HG03521 (cell line): ENCODE results near the gene DOK7.

Experiments used
- ATAC-seq: cut with Tn5 transposase; IDR thresholded peaks from one replicate; pipeline ENCODE4 v1.9.1; 2021; ENCODE audit warnings: mild to moderate bottlenecking, moderate library complexity; ENCODE audit not compliant: unreplicated experiment

DOK7 gene

GRCh38 chr4:3462321-3462789 is 751 bp upstream of the DOK7 start:
- ATAC-seq, result no peak

GRCh38 chr4:3463556-3464348 is 646 bp downstream of the DOK7 start:
- no peak for ATAC-seq

DNA sequence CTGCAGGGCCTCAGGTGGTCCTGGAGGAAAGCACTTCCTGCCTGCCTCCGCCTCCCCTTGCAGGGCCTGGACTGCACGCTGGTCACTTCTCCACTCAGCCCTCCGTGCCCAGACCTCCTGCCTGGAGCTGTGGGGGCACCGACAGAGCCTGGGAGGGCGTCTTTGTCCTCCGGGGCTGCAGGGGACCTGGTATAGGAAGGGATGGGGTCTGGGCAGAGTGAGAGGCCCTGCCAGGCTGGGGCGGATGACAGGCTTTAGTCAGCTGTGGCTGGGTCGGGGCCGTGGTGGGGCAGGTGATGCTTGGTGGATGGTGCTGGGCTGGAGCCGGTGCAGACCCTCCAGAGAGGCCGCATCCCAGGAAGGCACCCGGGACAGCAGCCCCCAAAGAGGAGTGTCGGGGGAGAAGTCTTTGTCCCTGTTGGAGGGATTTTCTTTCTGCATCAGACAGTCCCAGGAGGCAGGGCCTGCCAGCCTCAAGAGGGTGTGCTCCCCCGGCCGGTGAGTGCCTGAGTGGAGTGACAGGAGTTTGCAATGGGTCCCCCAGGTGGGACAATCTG is 1.3 kb downstream of the DOK7 start:
- no peak for ATAC-seq

- ATAC-seq, result no peak
Measured at GRCh38 chr4:3464911-3465697, 2.0 kb downstream of the DOK7 start.

DNA sequence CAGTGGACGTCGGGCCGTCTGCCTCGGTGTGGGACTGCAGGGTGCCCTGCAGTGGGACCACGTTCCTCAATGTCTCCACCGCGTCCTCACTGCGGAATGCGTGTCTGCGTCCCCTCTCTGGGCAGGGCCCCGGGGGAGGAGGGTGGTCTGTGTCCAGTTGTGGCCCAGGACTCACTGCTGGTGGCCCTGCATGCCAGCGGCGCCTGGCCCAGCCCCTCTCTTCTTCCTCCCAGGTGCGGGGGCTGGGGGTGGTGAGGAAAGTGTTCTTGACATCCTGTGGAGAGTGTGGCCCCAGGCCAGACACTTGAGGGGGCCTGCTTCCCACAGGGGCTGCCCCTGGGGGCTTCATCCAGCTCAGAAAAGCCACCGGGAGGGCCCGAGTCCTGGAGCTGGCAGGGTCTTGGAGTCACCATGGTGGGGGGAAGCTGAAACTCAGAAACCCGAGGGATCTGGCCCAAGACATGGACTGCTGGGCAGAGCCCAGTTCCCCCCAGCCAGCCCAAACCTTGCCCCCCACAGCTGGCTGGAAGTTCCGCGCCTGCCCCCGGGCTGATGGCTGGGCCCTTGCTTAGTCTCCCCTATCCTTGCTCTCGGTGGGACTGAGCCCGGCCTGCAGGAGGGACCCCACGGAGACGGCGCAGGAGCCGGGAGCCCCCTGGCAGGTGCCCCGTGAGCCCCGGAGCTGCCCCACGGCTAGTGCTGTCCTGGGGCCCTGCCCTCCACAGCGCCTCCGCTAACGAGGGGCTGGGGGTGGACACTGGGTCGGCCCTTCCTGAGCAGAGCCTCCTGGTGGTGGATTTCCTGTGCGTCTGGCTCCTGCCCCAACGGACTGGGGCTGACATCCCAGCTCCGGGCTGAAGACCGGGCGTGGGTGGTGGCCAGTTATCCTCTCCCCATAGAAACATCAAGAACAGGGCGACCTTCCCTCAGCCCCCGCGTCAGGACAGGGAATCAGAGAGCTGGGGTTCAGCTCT is 2.9 kb downstream of the DOK7 start:
- no peak for ATAC-seq

DNA sequence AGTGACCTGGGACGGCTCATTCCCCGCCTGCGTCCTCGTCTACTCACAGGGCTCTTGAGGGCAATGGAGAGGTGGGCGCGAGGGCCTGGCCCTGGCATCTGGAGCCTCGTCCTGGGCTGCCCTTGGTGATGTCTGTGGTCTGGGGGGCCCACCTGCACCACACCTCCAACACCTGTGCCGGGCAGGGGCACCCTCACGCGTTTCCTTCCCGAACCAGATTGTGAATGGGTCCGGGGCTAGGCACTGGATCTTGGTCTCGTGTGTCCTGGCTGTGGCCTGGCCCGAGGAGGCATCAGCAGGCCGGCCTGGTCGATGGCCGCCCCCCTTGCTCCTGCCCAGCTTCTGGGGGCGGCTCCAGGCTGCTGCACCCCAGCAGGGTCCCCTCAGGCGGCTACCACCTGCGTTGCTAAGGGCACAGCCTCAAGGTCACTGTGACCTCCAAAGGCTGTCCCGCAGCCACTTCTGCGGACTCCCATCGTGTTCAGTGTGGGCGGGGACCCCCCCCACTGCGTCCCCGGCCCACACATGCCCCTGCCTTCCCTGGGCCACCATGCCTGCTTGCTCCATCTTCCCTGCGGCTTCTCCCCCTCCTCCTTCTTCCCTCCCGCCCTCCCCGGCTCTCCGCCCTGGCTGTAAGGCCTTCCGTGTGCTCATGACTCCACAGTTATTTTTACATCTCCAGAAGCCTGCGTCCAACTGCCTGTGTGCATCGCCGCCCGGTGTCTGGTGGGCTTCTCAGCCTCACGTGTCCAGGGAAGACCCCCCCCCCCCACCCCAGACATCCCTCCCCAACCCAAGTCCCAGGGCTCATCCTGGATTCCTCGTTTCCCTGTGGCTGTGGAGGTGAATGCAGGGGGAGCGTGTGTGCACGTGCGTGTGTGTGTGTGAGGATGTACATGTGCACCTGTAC is 3.8 kb downstream of the DOK7 start:
- ATAC-seq, result no peak

- no peak for ATAC-seq
Measured at GRCh38 chr4:3467601-3468031, 4.5 kb downstream of the DOK7 start.

DNA sequence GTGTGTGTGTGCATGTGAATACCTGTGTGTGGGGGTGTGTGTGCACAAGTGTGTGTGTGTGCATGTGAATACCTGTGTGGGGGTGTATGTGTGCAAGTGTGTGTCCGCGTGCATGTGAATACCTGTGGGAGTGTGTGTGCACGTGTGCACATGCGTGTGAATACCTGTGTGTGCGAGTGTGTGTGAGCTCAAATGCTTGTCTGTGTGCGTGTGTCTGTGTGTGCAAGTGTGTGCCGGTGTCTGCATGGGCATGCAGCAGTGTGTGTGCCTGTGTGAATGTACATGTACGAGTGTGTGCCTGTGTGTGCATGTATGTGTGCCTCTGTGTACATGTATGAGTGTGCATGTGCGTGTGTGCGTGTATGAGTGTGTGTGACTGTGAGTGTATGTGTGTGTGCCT is 5.0 kb downstream of the DOK7 start:
- ATAC-seq, result no peak

GRCh38 chr4:3468804-3469203 is 5.7 kb downstream of the DOK7 start:
- ATAC-seq, result no peak

DNA sequence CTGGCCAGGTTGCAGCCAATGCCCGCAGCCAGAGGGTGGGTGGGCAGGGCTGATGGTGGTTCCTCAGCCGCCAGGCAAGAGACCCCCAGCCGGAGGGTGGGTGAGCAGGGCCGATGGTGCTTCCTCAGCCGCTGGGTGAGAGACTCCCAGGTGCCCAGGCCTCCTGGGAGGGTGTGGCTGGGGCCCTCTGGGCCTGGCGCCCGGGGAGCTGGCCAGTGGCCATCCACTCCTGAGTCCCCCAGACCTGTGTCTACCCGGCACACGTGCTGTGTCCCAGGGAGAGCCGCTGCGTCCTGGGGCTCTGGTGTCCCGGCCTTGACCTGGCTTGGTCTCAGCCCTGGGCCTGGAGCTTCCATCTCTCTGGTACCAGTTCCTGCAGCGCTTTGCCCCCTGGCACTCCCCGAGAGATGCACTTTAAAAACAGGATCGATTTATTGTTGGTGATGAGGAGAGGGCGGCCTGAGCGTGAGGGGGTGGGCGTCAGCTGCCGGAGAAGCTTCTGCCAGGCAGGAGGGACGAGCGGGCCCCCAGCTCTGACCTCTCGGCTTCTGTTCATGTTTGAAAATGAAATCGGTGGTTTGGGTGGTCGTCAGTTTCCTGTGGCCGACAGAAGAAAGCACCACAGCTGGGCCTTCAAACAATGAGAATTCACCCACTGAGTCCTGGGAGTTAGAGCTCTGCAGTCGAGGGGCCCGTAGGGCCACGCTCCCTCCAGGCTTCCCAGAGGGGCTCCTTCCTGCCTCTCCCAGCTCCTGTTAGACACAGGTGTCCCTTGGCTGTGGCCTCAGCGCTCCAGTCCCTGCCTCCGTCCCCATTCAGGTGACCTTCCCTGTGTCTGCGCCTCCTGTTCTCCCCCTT is 6.5 kb downstream of the DOK7 start:
- no peak for ATAC-seq

GRCh38 chr4:3470244-3471097 is 7.4 kb downstream of the DOK7 start:
- ATAC-seq, result no peak

GRCh38 chr4:3471098-3471760 is 8.1 kb downstream of the DOK7 start:
- no peak for ATAC-seq

GRCh38 chr4:3471886-3472285 is 8.8 kb downstream of the DOK7 start:
- no peak for ATAC-seq

GRCh38 chr4:3472411-3473141 is 9.5 kb downstream of the DOK7 start:
- no peak for ATAC-seq

GRCh38 chr4:3473181-3473950 is 10.3 kb downstream of the DOK7 start:
- no peak for ATAC-seq
